Tibial nerve (tissue), 3 donors: ENCODE measurements around the gene SIRPA.

Experiments
- CTCF ChIP-seq, 5 experiments: fragments of 200-600 bp in 3 of 5; fragments of 450-650 bp in 2 of 5; sonication (generic) in 3 of 5; IDR thresholded peaks; one replicate each; pipeline ENCODE4 v1.5.1; 2016 to 2019; ENCODE audit warnings: antibody characterized with exemption in 5 of 5, mild to moderate bottlenecking in 3 of 5, moderate library complexity in 2 of 5
- POLR2A ChIP-seq, 2 donors: fragments of 450-650 bp; IDR thresholded peaks; one replicate each; pipeline ENCODE4 v1.6.1; 2017; ENCODE audit warnings: antibody characterized with exemption in 2 of 2, mild to moderate bottlenecking in 2 of 2, moderate library complexity in 2 of 2

- TF ChIP-seq POLR2A (IDR thresholded peaks at IDR 0.05) (no peak), CTCF (IDR thresholded peaks at IDR 0.05) (no peak)
Observed at GRCh38 chr20:1944345-1945091, 49.3 kb downstream of the SIRPA start.
